Activated T-helper 2 cell treated with anti-CD3 and anti-CD28 coated beads, Interferon-gamma antibody, Interleukin-2, Interleukin-4, amounts not matched to agents 10 μg/mL and 5 μg/mL and 100 μg/mL, durations not matched to agents 14 hours and 24 hours and 36 hours (primary cell): ENCODE data around the gene RAB28. TPM values are rescaled to one million over a fixed set of nuclear protein-coding genes. Genes with fewer than 3 reads are reported as not detected.

Source experiments
- DNase-seq: peaks from one replicate; pipeline ENCODE4 v3.0.0; 2021; ENCODE audit warnings: low spot score
- H3K27ac Mint-ChIP-seq: one replicate; pipeline ENCODE4 v1.8.0; 2021; ENCODE audit warnings: mixed read lengths
- H3K27me3 Mint-ChIP-seq: one replicate; pipeline ENCODE4 v1.8.0; 2021; ENCODE audit warnings: low read depth, mixed read lengths
- H3K36me3 Mint-ChIP-seq: one replicate; pipeline ENCODE4 v1.8.0; 2021; ENCODE audit warnings: low read depth, mixed read lengths
- H3K4me1 Mint-ChIP-seq: one replicate; pipeline ENCODE4 v1.8.0; 2021; ENCODE audit warnings: low read depth, mixed read lengths
- H3K4me3 Mint-ChIP-seq: one replicate; pipeline ENCODE4 v1.8.0; 2021; ENCODE audit warnings: low read depth, mild to moderate bottlenecking, moderate library complexity, mixed read lengths
- H3K9me3 Mint-ChIP-seq: one replicate; pipeline ENCODE4 v1.8.0; 2021; ENCODE audit warnings: mixed read lengths
- intact Hi-C: fragments of 100-400 bp; cut with micrococcal nuclease; formaldehyde crosslinking; loops from one replicate; pipeline ENCODE4 v1.15.1; 2023
- total RNA-seq: library from RNA; stranded (reverse); gene quantifications from 2 replicates; pipeline ENCODE4 v1.2.3, GENCODE V29; 2022

Gene RAB28
- total RNA-seq, 1 donor from 2014 or later: 17.4 TPM

DNA sequence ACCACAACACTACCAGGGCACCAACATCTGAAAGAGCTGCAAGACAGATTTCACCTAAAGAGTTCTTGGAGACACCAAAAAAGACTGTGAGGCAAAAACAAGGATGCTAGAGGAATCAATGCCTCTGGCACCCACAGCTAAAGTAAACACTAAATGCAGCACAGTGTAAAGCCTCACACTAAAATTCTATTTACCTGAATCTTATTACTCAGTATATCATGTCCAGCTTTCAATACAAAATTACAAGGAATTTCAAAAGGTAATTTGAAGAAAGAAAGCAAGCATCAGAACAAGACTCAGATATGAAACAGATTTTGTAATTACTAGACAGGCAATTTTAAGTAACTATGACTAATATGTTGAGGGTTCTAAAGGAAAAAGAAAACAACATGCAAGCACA lies 19.6 kb downstream of the RAB28 start:
- H3K4me3 Mint-ChIP-seq: no peak overlapping the region

DNA sequence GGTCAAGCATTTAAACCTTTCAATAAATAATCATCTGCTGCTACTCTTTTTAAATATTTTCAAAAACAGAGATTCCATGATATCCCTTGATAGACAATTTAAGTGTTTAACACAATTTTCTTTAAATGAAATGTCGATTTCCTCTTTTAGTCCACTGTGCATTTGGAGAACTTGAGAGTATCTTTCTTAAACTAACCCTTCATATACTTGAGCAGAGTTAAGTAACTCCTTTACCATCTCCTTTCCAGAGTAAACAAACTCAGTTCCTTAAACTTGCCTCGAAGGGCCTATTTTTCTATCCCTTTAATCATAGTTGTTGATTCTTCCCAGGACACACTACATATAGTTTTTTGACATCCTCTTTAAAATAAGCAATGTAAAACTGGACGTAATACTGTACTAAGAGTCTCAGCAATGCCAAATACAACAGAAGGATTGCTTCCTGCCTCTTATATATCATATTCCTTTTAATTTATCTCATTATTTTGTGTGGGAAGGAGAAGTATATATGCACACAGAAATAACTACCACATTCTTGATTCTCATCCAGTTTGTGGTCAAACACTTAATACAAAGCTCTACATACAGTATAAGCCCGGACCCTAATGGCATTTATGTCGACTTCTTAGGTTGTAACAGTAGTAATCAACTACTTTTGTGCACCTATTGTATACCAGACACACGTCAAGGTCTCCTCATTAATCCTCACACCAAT lies 22.8 kb downstream of the RAB28 start:
- no peaks in the 10 kb centered on the region for H3K27me3 Mint-ChIP-seq
- DNase-seq: no peak
- H3K27ac Mint-ChIP-seq: no peak overlapping the region
- intact Hi-C loops: no loop called here
- H3K36me3 Mint-ChIP-seq: peaks cover 42% of the 10 kb centered on the region
- no peak overlapping the region for H3K4me3 Mint-ChIP-seq
- peaks cover 13% of the 10 kb centered on the region for H3K4me1 Mint-ChIP-seq
- H3K9me3 Mint-ChIP-seq: peaks cover 10% of the 10 kb centered on the region

More for the DNA sequence above, 19.6 kb downstream of the RAB28 start:
- H3K27me3 Mint-ChIP-seq: no peaks in the 10 kb centered on the region
- H3K36me3 Mint-ChIP-seq: peaks cover 36% of the 10 kb centered on the region
- intact Hi-C loops: loop anchor here (2.0 kb wide), 1 partner anchor 16 kb away; no protein-coding TSS in a partner anchor
- H3K27ac Mint-ChIP-seq: no peak overlapping the region
- DNase-seq: no peak
- H3K9me3 Mint-ChIP-seq: peaks cover 5% of the 10 kb centered on the region
- peaks cover 13% of the 10 kb centered on the region for H3K4me1 Mint-ChIP-seq

DNA sequence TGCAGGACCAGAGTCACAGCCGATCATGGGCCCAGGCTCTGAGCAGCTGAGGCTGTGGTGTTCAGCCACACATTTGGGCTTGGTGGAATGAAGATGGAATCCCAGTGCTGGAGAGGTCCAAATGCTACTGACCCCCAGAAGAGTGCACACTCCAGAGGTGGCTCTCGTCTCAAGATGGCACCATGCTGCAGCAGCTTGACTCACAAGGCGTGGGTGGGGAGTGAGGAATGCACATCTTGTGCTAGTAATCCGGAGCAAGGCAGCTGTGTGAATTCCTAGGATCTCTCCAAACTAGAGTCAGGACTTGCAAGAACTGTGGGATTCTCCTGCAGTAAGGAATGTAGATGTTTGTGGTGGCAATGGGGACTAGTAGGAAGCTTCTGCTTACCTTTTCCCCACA lies 28.7 kb downstream of the RAB28 start:
- no peak for DNase-seq
- Mint-ChIP-seq H3K27ac (no peak overlapping the region), H3K4me1 (peaks cover 12% of the 10 kb centered on the region)

DNA sequence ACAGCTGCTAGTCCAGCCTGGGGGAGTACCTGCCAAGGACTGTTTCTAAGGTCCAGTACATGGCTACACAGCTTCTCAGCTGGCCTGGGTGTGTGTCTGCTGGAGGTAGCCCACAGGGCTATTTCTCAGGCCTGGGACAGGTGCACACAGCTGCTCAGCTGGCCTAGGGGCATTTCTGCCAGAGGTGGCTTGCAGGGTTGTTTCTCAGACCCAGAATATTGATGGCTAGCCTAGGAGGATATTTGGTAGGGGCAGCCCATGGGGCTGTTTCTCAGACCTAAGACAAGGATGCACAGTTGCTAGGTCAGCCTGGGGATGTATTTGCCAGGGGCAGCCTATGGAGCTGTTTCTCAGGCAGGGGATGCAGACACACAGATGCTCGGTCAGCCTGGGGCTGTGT lies 29.4 kb downstream of the RAB28 start:
- intact Hi-C loops: no loop called here
- no peaks in the 10 kb centered on the region for H3K27me3 Mint-ChIP-seq
- peaks cover 29% of the 10 kb centered on the region for H3K9me3 Mint-ChIP-seq
- H3K36me3 Mint-ChIP-seq: peaks cover 54% of the 10 kb centered on the region
- H3K4me3 Mint-ChIP-seq: no peak overlapping the region
- DNase-seq: no peak
- no peak overlapping the region for H3K27ac Mint-ChIP-seq
- H3K4me1 Mint-ChIP-seq: peaks cover 12% of the 10 kb centered on the region

More for the DNA sequence above, 28.7 kb downstream of the RAB28 start:
- H3K9me3 Mint-ChIP-seq: peaks cover 29% of the 10 kb centered on the region
- no peaks in the 10 kb centered on the region for H3K27me3 Mint-ChIP-seq
- intact Hi-C loops: no loop called here
- peaks cover 54% of the 10 kb centered on the region for H3K36me3 Mint-ChIP-seq
- H3K4me3 Mint-ChIP-seq: no peak overlapping the region

DNA sequence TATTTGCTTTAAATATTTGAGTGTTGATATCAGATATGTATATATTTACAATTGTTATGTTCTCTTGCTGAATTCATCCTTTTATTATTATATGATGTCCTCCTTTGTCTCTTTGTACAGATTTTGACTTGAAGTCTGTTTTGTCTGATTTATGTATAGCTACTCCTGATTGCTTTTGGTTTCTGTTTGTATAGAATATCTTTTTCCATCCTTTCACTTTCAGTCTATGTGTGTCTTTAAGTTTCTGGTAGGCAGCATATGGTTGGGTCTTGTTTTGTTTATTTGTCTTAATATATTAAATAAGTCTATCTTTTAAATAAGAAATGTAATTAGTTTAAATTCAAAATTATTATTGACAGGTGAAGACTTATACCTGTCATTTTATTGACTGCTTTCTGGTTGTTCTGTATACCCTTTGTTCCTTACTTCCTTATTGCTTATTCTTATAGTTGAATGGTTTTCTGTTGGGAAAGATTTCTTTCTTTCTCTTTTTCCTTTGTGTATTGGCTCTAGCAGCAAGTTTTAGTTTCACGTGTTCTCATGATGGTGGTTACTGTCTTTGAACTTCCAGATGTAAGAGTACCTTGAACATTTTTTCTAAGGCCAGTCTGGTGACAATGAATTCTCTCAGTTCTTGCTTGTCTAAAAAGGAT lies 31.1 kb downstream of the RAB28 start:
- intact Hi-C loops: loop anchor here (2.0 kb wide), 1 partner anchor 24 kb away; no protein-coding TSS in a partner anchor
- H3K4me3 Mint-ChIP-seq: no peak overlapping the region
- DNase-seq: no peak

DNA sequence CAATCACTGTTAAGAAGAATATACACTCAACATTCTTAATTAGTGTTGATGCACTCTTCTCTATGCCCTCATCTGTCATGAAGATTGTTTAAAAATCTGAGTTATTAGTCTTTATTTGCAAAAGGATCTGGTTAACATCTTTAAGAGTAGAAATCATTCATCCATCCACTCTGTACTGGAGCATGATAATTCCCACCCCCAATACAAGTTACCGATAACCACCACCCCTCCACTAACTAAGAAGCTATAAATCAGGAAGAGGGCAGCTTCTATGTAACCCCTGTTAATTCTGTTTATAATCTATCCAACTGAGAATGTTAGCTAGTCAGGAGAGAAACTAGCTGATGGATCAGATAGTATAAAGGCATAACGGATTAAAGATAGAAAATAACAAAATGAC lies 34.5 kb downstream of the RAB28 start:
- intact Hi-C loops: no loop called here
- Mint-ChIP-seq H3K4me1 (peaks cover 14% of the 10 kb centered on the region), H3K36me3 (peaks cover 31% of the 10 kb centered on the region), H3K27me3 (no peaks in the 10 kb centered on the region), H3K9me3 (peaks cover 28% of the 10 kb centered on the region), H3K27ac (no peak overlapping the region), H3K4me3 (no peak overlapping the region)
- DNase-seq: no peak

More for the DNA sequence above, 31.1 kb downstream of the RAB28 start:
- H3K27ac Mint-ChIP-seq: peak overlapping the region; percentile 31
- peaks cover 29% of the 10 kb centered on the region for H3K9me3 Mint-ChIP-seq
- H3K27me3 Mint-ChIP-seq: no peaks in the 10 kb centered on the region
- H3K4me1 Mint-ChIP-seq: peaks cover 14% of the 10 kb centered on the region
- peaks cover 45% of the 10 kb centered on the region for H3K36me3 Mint-ChIP-seq

DNA sequence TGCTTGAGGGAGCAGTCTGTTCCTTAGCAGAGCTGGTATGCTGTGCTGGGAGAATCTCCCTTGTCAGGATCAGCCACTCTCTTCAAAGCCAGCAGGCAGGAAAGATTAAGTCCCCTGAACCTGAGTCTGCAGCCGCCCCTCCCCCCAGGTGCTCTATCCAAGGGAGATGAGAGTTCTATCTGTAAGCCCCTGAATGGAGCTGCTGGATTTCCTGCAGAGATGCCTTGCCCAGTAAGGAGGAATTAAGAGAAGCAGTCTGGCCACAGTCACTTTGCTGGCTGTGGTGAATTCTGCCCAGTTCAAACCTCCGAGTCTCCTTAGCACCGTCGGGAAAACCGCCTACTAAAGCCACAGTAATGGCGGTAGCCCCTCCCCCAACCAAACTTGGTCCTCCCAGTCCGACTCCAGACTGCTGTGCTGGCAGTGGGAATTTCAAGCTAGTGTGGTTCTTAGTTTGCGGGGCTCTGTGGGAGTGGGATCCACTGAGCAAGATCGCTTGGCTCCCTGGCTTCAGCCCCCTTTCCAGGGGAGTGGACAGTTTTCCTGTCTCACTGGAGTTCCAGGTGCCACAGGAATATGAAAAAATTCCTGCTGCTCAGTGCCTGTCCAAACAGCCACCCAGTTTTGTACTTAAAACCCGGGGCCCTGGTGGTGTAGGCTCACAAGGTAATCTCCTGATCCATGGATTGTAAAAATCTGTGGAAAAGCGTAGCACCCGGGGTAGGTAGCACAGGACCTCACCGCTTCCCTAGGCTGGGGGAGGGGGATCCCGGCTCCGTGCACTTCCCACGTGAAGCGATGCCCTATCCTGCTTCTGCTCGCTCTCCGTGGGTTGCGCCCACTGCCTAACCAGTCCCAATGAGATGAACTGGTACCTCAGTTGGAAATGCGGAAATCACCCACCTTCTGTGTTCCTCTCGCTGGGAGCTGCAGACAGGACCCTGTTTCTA lies 38.0 kb downstream of the RAB28 start:
- H3K36me3 Mint-ChIP-seq: peaks cover 10% of the 10 kb centered on the region

DNA sequence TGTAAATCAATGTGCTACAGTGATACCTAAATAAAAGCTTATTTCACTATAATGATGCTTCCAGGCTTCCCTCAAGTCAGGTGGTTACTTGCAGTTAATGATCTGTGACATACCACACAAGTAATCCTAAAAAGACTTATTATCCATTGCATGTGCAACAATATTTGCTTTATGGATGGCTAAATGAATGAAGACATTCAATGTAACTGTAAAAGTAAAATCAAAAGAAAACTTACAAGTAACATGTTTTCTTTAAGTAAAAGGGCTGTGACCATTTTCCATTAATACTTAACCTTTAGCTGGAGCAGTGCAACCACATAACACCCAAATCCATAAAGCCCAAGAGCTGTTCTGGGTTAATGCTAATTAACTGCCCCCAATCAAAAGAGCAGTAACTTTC lies 42.6 kb downstream of the RAB28 start:
- H3K27ac Mint-ChIP-seq: no peak overlapping the region
- H3K36me3 Mint-ChIP-seq: peaks cover 4% of the 10 kb centered on the region
- H3K27me3 Mint-ChIP-seq: no peaks in the 10 kb centered on the region
- peaks cover 20% of the 10 kb centered on the region for H3K9me3 Mint-ChIP-seq
- H3K4me3 Mint-ChIP-seq: no peak overlapping the region
- peaks cover 9% of the 10 kb centered on the region for H3K4me1 Mint-ChIP-seq
- no peak for DNase-seq
- intact Hi-C loops: no loop called here

More for the DNA sequence above, 38.0 kb downstream of the RAB28 start:
- DNase-seq: no peak
- intact Hi-C loops: no loop called here
- Mint-ChIP-seq H3K4me3 (no peak overlapping the region), H3K27me3 (no peaks in the 10 kb centered on the region), H3K4me1 (peaks cover 2% of the 10 kb centered on the region), H3K27ac (no peak overlapping the region), H3K9me3 (peaks cover 3% of the 10 kb centered on the region)

DNA sequence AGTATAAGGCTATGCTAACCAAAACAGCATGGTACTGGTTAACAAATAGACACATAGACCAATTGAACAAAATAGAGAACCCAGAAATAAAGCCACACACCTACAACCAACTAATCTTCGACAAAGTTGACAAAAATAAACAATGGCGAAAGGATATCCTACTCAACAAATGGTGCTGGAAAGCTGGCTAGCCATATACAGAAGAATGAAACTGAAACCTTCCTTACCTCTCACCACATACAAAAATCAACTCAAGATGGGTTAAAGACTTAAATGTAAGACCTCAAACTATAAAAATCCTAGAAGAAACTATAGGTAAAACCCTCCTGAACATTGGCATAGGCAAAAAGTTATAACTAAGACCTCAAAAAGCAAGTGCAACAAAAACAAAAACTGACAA lies 47.2 kb downstream of the RAB28 start:
- Mint-ChIP-seq H3K27ac (no peak overlapping the region), H3K27me3 (no peaks in the 10 kb centered on the region), H3K36me3 (peaks cover 12% of the 10 kb centered on the region), H3K4me1 (peaks cover 29% of the 10 kb centered on the region), H3K9me3 (peaks cover 35% of the 10 kb centered on the region), H3K4me3 (no peak overlapping the region)
- intact Hi-C loops: no loop called here
- DNase-seq: no peak

DNA sequence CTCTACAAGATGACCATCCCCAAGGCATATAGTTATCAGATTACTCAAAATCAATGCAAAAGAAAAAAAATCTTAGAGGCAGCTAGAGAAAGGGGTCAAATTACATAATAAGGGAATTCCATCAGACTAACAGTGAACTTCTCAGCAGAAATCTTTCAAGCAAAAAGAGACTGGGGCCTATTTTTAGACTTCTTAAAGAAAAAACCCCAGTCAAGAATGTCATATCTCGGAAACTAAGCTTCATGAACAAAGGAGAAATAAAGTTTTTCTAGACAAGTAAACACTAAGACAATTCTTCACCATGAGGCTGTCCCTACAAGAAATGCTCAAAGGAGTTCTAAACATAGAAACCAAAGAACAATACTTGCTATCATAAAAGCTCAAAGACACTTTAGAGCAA lies 51.7 kb downstream of the RAB28 start:
- Mint-ChIP-seq H3K4me3 (no peak overlapping the region), H3K36me3 (peaks cover 12% of the 10 kb centered on the region), H3K9me3 (peaks cover 25% of the 10 kb centered on the region)

DNA sequence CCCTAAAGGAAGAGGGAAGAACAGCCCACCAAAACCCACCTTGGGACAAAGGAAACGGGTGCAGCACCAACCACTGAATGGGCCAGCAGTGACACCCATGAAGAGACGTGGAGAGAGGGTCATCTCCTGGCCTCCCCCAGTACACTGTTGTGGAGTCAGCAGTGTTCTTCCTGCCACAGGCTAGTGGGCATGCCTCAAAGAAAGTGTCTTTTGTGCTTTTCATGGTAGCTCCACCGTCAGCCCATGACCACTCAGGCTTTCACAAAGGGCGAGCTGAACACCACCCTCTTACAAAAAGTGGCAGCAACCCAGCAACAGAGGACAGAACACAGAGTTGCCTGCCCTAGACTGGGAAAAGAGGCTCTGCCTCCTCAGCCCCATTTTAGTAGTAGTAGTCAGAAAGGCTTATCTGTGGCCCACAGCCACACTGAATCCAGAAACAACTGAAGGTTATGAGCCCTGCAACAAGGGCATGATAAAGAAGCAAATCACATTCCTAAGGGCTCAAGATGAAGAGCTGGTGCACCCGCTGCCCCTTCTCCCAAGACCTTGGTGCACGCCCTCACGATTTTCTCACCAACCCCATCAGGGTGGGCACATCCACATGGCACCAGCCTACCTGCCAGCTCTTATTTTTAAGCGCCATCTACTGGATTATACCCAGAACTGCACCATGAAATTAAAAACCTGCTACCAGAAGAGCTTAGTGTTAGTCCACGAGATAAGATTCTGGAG lies 53.1 kb downstream of the RAB28 start:
- Mint-ChIP-seq H3K27ac (no peak overlapping the region), H3K4me1 (peaks cover 16% of the 10 kb centered on the region), H3K36me3 (peaks cover 9% of the 10 kb centered on the region), H3K4me3 (no peak overlapping the region), H3K9me3 (peaks cover 10% of the 10 kb centered on the region), H3K27me3 (no peaks in the 10 kb centered on the region)
- intact Hi-C loops: no loop called here
- no peak for DNase-seq

More for the DNA sequence above, 51.7 kb downstream of the RAB28 start:
- H3K27ac Mint-ChIP-seq: no peak overlapping the region
- peaks cover 28% of the 10 kb centered on the region for H3K4me1 Mint-ChIP-seq
- no peak for DNase-seq
- H3K27me3 Mint-ChIP-seq: no peaks in the 10 kb centered on the region
- intact Hi-C loops: no loop called here
